Measurements from ENCODE around the gene ANKLE1.
A peak's percentile ranks its signal among the peaks of the same experiment; 100 is the strongest.

ANKLE1 gene

DNA sequence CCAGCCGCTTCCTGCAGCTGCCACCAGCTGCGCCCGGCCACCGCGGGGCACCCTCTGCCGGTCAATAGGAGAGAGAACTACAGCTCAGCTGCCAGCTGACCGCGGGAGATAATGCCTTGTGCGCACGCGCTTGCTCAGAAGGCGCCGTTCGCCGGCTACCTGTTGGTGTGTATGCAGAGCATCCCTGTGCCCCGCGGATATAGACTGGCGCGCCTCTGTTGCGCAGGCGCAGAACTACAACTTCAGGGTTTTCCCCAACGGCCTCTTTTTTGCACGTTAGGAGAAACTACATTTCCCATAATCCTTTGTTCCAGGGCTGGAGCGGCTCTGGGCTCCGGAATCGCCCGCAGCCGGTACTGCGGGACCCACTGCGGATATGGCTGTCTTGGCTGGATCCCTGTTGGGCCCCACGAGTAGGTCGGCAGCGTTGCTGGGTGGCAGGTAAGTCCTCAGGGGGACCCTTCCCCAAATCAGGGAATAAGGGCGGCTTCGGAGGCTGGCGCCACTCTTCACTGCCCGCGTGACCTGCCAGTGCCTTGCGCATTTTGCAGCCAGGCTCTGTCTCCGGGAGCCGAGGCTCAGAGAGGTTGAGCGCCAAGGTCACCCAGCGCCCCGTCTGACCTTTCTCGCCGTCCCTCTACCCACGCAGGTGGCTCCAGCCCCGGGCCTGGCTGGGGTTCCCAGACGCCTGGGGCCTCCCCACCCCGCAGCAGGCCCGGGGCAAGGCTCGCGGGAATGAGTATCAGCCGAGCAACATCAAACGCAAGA, 24.0 kb downstream of the ANKLE1 start, which contains the start of gene MRPL34:
MRPL34 (plus strand) TSS at position 356 of the 768 bp plus-strand sequence; CDS start at position 377, 21 bp downstream.
- Mint-ChIP-seq H3K27ac (peak within 1 kb of the TSS; percentile 86 to 97), H3K4me3 (peak within 1 kb of the TSS; percentile 88 to 91), H3K9me3 (no peaks in the 10 kb centered on the region), H3K27me3 (no peaks in the 10 kb centered on the region), H3K4me1 (peaks cover 72% of the 10 kb centered on the region)
- DNase-seq (peak; percentile 97 to 99), ATAC-seq (peak; percentile 83)

DNA sequence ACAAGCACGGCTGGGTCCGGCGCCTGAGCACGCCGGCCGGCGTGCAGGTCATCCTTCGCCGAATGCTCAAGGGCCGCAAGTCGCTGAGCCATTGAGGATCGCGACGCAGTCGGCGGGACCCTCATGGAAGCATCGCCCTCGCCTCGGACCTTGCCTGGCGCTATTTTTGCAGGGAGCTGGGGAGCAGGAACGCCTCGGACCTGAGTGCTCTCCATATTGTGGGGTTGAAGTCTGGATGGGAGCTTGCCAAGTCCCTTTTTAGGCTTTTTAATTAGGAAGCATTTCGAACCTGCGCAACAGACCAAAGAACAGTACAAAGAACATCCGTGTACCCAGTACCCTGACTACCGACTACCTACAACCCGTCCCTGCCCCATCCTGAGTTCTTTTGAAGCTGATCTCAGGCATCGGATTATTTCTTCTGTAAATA, 24.6 kb downstream of the ANKLE1 start:
- DNase-seq (no peak), ATAC-seq (no peak)
- peak overlapping the region; percentile 86 to 97 for H3K27ac Mint-ChIP-seq
- H3K9me3 Mint-ChIP-seq, result no peaks in the 10 kb centered on the region
- peak overlapping the region; percentile 88 to 91 for H3K4me3 Mint-ChIP-seq
- no peaks in the 10 kb centered on the region for H3K27me3 Mint-ChIP-seq
- peaks cover 76% of the 10 kb centered on the region for H3K4me1 Mint-ChIP-seq

DNA sequence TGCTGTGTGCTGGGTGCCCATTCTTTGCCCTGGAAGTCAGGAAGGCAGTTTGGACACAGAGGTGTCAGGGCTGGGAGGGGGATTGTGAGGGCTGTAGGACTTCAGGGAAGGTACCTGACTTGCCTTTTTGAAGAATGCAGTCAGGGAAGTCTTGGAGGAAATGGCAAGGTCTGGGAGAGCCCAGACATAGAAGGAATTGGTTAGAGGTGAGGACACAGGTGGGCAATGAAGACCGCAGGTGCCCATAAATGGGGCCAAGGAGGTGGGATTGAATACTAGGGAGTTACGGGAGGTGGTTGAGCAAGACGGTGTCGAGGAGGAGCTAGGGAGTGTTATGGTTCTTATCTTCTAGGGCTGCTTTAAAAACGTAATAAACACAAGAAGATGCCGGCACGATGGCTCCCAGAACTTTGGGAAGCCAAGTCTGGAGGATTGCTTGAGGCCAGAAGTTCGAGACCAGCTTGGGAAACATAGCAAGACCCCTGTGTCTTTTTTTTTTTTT, 26.2 kb downstream of the ANKLE1 start:
- ATAC-seq (no peak), DNase-seq (no peak)
- Mint-ChIP-seq H3K4me3 (peak overlapping the region; percentile 25 to 39), H3K27me3 (no peaks in the 10 kb centered on the region), H3K4me1 (peaks cover 76% of the 10 kb centered on the region), H3K9me3 (no peaks in the 10 kb centered on the region), H3K27ac (no peak overlapping the region)

DNA sequence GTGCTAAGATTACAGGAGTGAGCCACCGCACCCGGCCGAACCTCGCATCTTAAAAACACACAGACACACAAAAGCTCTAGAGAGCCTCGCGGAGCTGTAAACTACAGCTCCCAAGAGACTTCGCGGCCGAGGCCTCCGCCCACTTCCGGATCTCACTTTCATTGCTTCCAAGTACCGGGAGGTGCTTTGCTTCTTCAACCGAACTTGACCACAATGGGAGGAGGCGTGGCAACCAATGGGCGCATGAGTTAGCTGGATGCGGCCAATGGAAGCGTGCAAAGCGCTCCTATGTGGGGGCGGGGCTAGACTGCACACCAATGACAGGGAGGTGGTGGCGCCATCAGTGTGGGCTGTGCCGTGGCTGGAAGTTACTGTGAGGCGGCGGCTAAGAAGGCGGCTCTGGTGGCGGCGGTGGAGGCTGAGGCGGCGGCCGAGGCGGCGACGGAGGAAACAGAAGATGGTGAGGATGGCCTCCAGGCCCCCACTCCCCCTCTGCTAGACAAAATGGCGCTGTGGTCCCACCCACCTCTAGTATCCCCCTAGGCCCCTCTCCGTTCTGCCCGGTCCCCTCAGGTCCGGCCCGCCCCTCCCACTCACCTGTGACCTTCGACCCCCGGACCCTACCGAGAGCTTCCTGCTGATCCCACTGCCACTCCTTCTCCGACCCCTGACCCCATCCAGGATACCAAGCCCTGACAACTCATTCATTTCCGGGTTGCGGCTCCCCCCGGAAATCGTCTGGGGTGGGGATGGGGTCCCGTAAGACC, 27.7 kb downstream of the ANKLE1 start, which contains the start of gene DDA1:
DDA1 (plus strand) TSS at position 366 of the 767 bp plus-strand sequence; CDS start at position 458, 92 bp downstream.
- H3K27me3 Mint-ChIP-seq, result no peaks in the 10 kb centered on the region
- peaks cover 70% of the 10 kb centered on the region for H3K4me1 Mint-ChIP-seq
- peak within 1 kb of the TSS; percentile 98 to 99 for H3K27ac Mint-ChIP-seq
- peak within 1 kb of the TSS; percentile 98 to 99 for H3K4me3 Mint-ChIP-seq
- DNase-seq, result peak; percentile 98 to 99
- peak; percentile 82 for ATAC-seq
- H3K9me3 Mint-ChIP-seq, result no peaks in the 10 kb centered on the region

DNA sequence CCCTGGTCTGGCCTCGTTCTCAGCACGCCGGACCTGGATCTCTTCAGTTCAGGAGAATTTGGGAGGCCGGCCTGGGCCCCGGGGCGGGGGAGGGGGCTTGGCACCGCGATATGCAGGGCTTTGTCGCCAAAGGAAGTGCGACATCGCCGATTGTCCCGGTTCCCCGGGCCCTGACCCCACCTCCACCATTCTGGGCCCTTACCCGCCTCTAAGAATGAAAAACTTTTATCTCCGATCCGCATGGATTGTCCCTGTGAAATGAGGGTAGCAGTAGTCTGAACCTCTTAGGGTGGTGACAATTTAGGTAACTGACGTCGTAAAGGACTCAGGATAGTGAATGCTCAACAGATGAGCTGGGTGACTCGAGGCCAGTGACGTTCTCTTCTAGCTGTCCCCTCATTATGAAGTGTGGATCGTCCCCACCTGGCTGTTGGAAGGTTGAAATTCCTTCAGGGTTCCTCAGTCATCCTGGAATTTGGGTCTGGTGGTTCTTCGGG, 28.3 kb downstream of the ANKLE1 start:
- ATAC-seq (no peak), DNase-seq (no peak)
- Mint-ChIP-seq H3K4me3 (peak overlapping the region; percentile 98 to 99), H3K4me1 (peaks cover 65% of the 10 kb centered on the region), H3K27me3 (no peaks in the 10 kb centered on the region), H3K27ac (peak overlapping the region; percentile 98 to 99), H3K9me3 (no peaks in the 10 kb centered on the region)

DNA sequence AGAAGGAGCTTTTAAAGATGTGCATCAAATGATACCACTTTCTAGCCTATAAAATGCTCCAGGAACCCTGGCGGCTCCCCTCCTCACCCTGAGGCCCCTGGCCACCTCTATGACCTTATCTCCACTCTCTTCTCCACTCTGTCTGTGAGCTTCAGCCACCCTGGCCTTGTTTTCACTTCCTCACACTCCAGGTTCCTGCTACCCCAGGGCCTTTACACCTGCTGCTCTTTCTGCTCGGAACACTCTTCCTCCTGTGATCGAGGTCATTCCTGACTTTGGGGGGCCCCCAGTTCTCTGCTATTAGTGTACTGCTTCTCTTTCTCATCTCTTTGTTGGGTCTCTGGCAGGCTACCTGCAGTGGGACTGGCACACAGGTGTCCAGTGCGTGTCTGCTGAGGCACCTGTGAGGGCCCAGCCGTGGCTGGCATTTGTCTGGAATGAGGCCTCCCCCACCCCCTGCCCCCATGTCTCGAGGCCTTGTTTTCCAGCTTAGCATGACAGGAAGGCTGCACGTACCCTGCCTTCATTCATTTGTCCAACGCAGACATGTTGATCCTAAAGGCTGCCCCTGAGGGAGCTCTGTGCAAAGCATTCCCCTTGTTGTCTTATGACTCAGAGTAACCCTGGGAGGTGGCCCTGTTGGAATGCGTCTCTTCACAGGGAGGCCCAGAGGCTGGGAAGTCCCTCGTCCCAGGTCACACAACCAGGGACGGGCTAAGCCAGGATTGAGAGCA, 29.9 kb downstream of the ANKLE1 start:
- no peak for DNase-seq
- Mint-ChIP-seq H3K27me3 (no peaks in the 10 kb centered on the region), H3K9me3 (no peaks in the 10 kb centered on the region), H3K27ac (peak overlapping the region; percentile 48 to 69), H3K4me3 (peak overlapping the region; percentile 3 to 53), H3K4me1 (peaks cover 64% of the 10 kb centered on the region)
- no peak for ATAC-seq

DNA sequence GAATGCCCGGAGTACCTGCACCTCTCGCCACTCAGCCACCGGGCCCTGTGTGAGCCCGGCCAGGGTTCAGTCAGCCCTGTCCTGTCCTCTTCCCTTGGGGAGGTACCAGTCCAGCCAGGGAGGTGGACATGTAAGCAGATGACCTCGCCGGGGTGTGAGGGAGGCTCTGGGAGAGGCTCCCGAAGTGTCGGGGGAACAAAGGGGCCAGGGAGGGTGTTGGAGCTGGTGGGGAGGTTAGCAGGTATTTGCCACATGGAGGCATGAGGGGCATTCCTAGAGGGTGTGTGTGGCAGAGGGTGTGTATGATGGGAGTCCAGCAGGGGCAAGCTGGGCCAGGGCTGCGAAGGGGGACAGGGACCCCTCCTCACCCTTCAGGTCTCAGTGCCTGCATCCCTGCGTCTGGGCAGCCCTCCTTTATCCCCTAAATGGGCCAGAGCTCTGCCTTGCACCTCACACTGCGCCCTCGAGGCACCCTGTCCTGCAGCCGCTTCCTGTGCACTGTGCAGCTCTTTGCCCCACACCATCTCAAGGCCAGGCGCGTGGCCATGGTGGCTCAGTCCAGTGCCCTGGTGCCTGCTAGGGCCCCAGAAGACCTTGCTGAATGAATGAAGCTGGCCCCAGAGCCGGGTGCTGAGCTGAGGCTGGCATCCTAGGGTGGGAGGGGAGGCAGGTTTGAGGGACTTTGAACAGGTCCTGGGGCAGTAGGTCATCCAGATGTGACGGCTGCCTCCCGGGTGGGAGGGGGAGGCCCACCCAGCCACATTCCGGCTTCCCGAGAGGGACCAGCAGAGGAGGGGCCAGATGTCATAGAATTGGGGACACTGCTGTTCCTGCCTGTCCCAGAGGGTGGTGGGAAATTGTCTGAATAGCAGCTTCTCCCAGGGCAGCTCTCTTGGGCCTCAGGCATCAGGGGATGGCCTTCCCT, 30.8 kb downstream of the ANKLE1 start:
- Mint-ChIP-seq H3K4me3 (no peak overlapping the region), H3K9me3 (no peaks in the 10 kb centered on the region), H3K27me3 (no peaks in the 10 kb centered on the region), H3K4me1 (peaks cover 56% of the 10 kb centered on the region), H3K27ac (peak overlapping the region; percentile 48 to 65)
- DNase-seq (no peak), ATAC-seq (no peak)

DNA sequence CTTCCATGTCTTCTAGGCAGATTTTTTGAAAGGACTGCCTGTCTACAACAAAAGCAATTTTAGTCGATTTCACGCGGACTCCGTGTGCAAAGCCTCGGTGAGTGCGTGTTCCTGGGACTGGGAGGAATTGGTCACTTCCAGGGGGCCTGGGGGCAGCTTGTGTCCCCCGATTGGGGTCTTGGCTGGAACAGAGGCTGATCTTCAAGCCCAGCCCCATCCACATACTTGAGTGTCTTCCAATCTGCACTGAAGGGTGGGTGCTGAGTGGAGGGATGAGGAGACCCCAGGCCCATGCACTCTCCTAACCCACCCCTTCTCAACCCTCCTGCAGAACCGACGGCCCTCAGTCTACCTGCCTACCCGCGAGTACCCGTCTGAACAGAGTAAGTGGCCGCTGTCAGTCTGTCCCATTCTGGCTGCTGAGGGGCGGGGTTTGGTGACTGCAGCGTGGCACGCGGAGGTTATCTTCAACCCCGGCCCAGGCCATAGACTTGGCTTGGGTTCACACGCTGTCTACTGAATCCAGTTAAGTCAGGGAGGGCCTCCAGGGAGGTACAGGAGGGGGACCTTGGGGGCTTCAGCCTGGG, 32.4 kb downstream of the ANKLE1 start:
- peaks cover 44% of the 10 kb centered on the region for H3K4me1 Mint-ChIP-seq
- H3K4me3 Mint-ChIP-seq, result no peak overlapping the region
- H3K27ac Mint-ChIP-seq, result no peak overlapping the region
- H3K9me3 Mint-ChIP-seq, result no peaks in the 10 kb centered on the region
- ATAC-seq (no peak), DNase-seq (no peak)
- no peaks in the 10 kb centered on the region for H3K27me3 Mint-ChIP-seq

DNA sequence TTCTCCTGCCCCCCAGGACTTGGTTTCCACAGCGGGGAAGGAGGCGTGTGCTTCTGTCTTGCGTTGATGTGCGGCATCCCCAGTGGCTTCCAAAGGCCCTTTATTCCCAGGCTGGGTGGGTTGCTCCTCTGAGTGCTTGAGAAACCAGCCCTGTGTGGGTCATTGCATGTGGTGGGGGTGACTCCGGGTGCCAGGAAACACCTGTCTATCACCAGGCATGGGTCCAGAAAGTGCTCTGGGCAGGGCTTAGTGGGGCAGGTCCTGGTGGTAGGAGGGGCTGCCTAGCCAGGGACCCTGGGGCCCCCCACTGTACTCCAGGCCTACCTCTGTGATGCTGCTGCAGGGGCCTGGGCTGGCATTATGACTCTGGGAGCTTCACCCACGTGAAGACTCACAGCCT, 37.3 kb downstream of the ANKLE1 start:
- Mint-ChIP-seq H3K4me1 (peaks cover 25% of the 10 kb centered on the region), H3K9me3 (no peaks in the 10 kb centered on the region), H3K4me3 (no peak overlapping the region), H3K27ac (no peak overlapping the region), H3K27me3 (no peaks in the 10 kb centered on the region)
- DNase-seq (no peak), ATAC-seq (no peak)

DNA sequence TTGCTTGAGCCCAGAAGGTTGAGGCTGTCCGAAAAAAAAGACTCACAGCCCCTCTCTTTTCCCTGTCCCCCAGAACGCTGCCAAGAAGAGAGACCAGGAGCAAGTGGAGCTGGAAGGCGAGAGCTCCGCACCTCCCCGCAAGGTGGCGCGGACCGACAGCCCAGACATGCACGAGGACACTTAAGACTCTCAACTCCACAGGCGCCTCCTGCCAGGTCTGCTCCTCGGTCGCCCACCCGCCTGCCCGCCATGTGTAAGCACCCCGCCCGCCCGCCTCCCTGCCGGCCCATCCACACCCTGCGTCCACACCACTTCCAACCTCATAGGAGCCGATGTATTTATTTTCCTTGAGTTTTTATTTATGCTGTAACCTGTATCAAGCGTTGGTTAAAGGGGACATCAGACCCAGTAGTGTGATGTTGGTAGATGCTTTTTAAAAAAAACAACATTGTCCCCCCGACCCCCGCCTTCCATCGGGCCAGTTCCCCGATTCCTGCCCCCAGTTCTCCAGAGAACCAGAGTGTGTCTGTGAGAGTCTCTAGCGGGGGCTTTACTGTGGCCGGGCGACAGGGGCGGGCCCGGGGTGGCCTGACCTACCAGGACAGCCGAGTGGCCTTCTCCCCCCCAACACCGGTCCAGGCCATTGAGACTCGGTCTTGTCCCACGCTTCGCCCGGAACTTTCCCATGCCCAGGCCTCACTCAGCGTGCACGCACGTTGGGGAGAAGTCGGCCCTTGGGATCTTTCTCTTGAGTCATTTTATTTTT, 38.0 kb downstream of the ANKLE1 start:
- no peak for DNase-seq
- H3K27ac Mint-ChIP-seq, result peak overlapping the region in 1 of 2 donors; percentile 12
- no peak for ATAC-seq
- no peak overlapping the region for H3K4me3 Mint-ChIP-seq
- H3K27me3 Mint-ChIP-seq, result no peaks in the 10 kb centered on the region
- no peaks in the 10 kb centered on the region for H3K9me3 Mint-ChIP-seq
- peaks cover 20% of the 10 kb centered on the region for H3K4me1 Mint-ChIP-seq

DNA sequence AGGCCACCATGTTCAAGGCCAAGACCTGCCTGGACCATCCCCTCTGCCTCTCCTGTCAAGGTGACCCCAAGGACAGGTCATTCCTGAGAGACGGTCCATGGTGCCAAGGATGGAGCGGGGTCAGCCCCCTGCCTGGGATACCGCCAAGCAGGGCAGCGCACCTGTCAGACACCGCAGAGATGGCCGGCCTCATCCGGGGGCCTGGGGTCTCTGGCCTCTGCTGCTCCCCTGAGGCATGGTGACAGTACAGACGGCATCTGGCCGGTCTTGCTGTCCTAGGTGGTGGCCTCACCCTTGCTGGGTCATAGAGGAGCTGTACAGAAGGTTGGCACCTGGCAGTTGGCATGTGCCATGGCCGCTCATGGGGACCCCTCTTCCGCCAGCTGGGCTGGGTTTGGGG, 38.7 kb downstream of the ANKLE1 start:
- ATAC-seq (no peak), DNase-seq (no peak)
- Mint-ChIP-seq H3K4me3 (no peak overlapping the region), H3K9me3 (no peaks in the 10 kb centered on the region), H3K27me3 (no peaks in the 10 kb centered on the region), H3K27ac (no peak overlapping the region), H3K4me1 (peaks cover 20% of the 10 kb centered on the region)

DNA sequence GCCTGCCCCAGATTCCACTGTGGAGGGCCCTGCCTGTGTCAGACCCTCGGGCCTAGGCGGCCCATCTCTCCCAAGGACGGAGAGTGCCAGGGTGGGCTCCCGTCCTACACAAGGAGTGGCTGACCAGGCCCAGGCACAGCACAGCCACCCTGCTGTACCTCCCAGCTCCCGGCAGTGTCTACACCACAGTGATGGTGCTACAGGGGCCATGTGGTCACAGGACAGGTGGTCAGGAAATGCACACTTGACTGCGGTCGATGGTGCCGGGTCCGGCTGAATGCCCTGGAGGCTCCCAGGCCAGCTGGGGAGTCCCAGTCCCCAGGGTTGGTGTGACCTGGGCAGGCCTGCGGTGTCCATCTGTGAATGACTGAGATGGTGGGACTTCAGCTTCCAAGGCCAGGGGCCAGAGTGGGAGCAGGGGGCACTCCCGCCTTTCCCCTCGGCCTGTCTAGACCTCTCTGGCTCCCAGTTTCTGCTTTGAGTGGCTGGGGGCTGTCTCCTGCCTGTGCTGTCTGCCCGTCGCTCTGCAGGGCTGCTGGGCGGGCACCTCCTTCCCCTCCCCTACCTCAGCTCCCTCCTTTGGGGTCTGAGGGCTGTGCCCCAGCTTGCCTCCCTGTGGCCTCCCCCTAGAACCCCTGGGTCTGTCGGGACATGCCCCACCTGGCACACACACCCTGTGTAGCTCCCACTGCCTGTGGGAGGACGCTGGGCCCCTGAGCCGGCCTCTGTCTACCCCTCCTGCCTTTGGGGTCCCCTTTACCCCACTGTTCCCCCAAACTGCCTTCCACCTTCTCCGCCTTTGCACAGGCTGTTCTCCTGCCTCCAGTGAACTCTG, 40.2 kb downstream of the ANKLE1 start:
- Mint-ChIP-seq H3K9me3 (no peaks in the 10 kb centered on the region), H3K27me3 (no peaks in the 10 kb centered on the region), H3K4me1 (peaks cover 12% of the 10 kb centered on the region), H3K27ac (peak overlapping the region in 1 of 2 donors; percentile 36), H3K4me3 (no peak overlapping the region)
- DNase-seq (no peak), ATAC-seq (no peak)

DNA sequence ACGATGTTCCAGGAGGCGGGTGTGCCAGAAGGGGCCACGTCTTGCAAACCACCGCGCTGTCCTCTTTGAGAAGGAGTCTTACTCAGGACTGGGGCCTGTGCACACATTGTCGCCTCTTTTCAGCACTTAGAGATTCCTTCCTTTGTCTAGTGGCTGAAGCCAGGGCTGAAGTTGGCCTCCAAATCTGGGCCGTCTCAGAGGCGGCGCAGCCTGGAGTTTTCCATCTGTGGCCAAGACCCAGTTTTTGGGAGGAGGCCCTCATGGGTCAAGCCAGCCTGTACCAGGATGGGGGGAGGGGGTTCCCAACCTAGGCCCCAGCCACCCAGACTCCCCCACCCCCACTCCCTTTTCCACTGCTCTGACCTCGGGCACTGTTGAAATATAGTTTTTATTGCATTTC, 41.2 kb downstream of the ANKLE1 start:
- Mint-ChIP-seq H3K27ac (peak overlapping the region in 1 of 2 donors; percentile 74), H3K4me1 (peaks cover 15% of the 10 kb centered on the region), H3K4me3 (peak overlapping the region; percentile 75)

More for the DNA sequence above, 41.2 kb downstream of the ANKLE1 start:
- ATAC-seq (no peak), DNase-seq (no peak)
- H3K27me3 Mint-ChIP-seq, result no peaks in the 10 kb centered on the region
- H3K9me3 Mint-ChIP-seq, result no peaks in the 10 kb centered on the region

Measured in stimulated activated naive CD8-positive, alpha-beta T cell treated with anti-CD3 and anti-CD28 coated beads, Interleukin-15, amount 100 ng/mL, for 72 hours (primary cell).